SK-N-SH (cell line): ENCODE data around the gene TNFRSF14. TPM values are rescaled to one million over a fixed set of nuclear protein-coding genes. Genes with fewer than 3 reads are reported as not detected.
A peak's percentile ranks its signal among the peaks of the same experiment; 100 is the strongest.

Source experiments
- CTCF ChIA-PET: fragments of 300-600, 350-600 bp; formaldehyde crosslinking; extraction: SDS; loops from one replicate; lab custom pipeline; 2021; lab: Yijun Ruan, JAX
- POLR2A ChIA-PET: fragments of 350-600 bp; sonication (Branson Sonifier 250); formaldehyde crosslinking; extraction: SDS; loops from one replicate; lab custom pipeline; 2020; ENCODE audit warnings: antibody characterized with exemption, inconsistent platforms; lab: Yijun Ruan, JAX
- DNase-seq: peaks from one replicate; pipeline ENCODE4 v3.0.0; 2012
- H2AFZ ChIP-seq: fragments of 200-600 bp; sonication (generic); 2 replicates; pipeline ENCODE4 v1.8.1; 2016; ENCODE audit warnings: antibody characterized with exemption, mild to moderate bottlenecking, low read depth
- H3F3A ChIP-seq: fragments of 200-600 bp; sonication (generic); replicated peaks from 2 replicates; pipeline ENCODE3; 2016; ENCODE audit warnings: antibody characterized with exemption, mild to moderate bottlenecking; ENCODE audit not compliant: insufficient read depth
- H3K27ac ChIP-seq, 2 experiments: fragments of 200-500 bp in 1 of 2; fragments of 200-600 bp in 1 of 2; sonication (Bioruptor generic) in 1 of 2; sonication (generic), shearing (Covaris generic) in 1 of 2; 2 replicates each; pipeline versions ENCODE4 v1.5.1 to v1.6.1; 2014 to 2016; ENCODE audit warnings: low read depth in 2 of 2, inconsistent platforms in 1 of 2, low read length in 1 of 2, mild to moderate bottlenecking in 1 of 2, mixed read lengths in 1 of 2
- H3K27me3 ChIP-seq: fragments of 200-600 bp; sonication (generic), shearing (Covaris generic); 2 replicates; pipeline ENCODE4 v1.6.1; 2016; ENCODE audit warnings: mixed run types; ENCODE audit not compliant: insufficient read depth
- H3K36me3 ChIP-seq, 2 experiments: fragments of 200-500 bp in 1 of 2; fragments of 200-600 bp in 1 of 2; sonication (Bioruptor generic) in 1 of 2; sonication (generic) in 1 of 2; replicated peaks in 1 of 2; 2 replicates each; pipeline versions ENCODE3 to v1.5.1; 2014 to 2016; ENCODE audit warnings: low read length in 1 of 2, mild to moderate bottlenecking in 1 of 2; ENCODE audit not compliant: insufficient read depth in 2 of 2, control insufficient read depth in 1 of 2
- H3K4me1 ChIP-seq, 2 experiments: fragments of 200-500 bp in 1 of 2; fragments of 200-600 bp in 1 of 2; sonication (Bioruptor generic) in 1 of 2; sonication (generic), shearing (Covaris generic) in 1 of 2; 2 replicates each; pipeline versions ENCODE4 v1.5.1 to v1.6.1; 2014 to 2016; ENCODE audit warnings: low read depth in 1 of 2, low read length in 1 of 2, mixed run types in 1 of 2; ENCODE audit not compliant: insufficient read depth in 2 of 2, control insufficient read depth in 1 of 2
- H3K4me2 ChIP-seq: fragments of 200-600 bp; sonication (generic), shearing (Covaris generic); 2 replicates; pipeline ENCODE4 v1.6.1; 2017; ENCODE audit warnings: mixed run types
- H3K4me3 ChIP-seq, 2 experiments: fragments of 200-500 bp in 1 of 2; fragments of 200-600 bp in 1 of 2; sonication (Bioruptor generic) in 1 of 2; sonication (generic), shearing (Covaris generic) in 1 of 2; 2 replicates each; pipeline versions ENCODE4 v1.5.1 to v1.8.1; 2014 to 2016; ENCODE audit warnings: low read depth in 2 of 2, inconsistent platforms in 1 of 2, low read length in 1 of 2, mild to moderate bottlenecking in 1 of 2, mixed read lengths in 1 of 2, moderate library complexity in 1 of 2
- H3K79me2 ChIP-seq: fragments of 200-600 bp; sonication (generic); 2 replicates; pipeline ENCODE4 v1.8.1; 2017; ENCODE audit warnings: mild to moderate bottlenecking; ENCODE audit not compliant: insufficient read depth
- H3K9ac ChIP-seq: fragments of 200-600 bp; sonication (generic); 2 replicates; pipeline ENCODE4 v1.6.1; 2017; ENCODE audit warnings: mixed run types
- H3K9me2 ChIP-seq: fragments of 200-600 bp; sonication (generic); 2 replicates; pipeline ENCODE4 v1.6.1; 2017; ENCODE audit warnings: mixed run types
- H3K9me3 ChIP-seq: fragments of 200-600 bp; sonication (generic); 2 replicates; pipeline ENCODE4 v1.6.1; 2017; ENCODE audit warnings: mixed run types, mild to moderate bottlenecking, moderate library complexity
- H4K20me1 ChIP-seq: fragments of 200-600 bp; sonication (generic); 2 replicates; pipeline ENCODE4 v1.6.1; 2017; ENCODE audit warnings: mild to moderate bottlenecking, mixed run types; ENCODE audit not compliant: insufficient read depth
- CTCF ChIP-seq: fragments of 200-600 bp; sonication (generic); IDR thresholded peaks from 2 replicates; pipeline ENCODE4 v1.6.1; 2017; ENCODE audit warnings: antibody characterized with exemption, mild to moderate bottlenecking, moderate library complexity
- ELF1 ChIP-seq: IDR thresholded peaks from 2 replicates; pipeline ENCODE4 v1.4.0; 2012
- EP300 ChIP-seq, 2 experiments: IDR thresholded peaks; 2 replicates each; pipeline versions ENCODE4 v1.4.0 to v1.6.1; 2012; ENCODE audit warnings: borderline replicate concordance in 1 of 2, low read depth in 1 of 2, low read length in 1 of 2
- GABPA ChIP-seq: IDR thresholded peaks from 2 replicates; pipeline ENCODE4 v1.4.0; 2012; ENCODE audit warnings: low read depth, mild to moderate bottlenecking
- GATA2 ChIP-seq: sonication (generic); formaldehyde crosslinking; IDR thresholded peaks from 2 replicates; pipeline ENCODE4 v1.5.0; 2020; ENCODE audit warnings: mild to moderate bottlenecking, missing genetic modification reagents
- JUND ChIP-seq: IDR thresholded peaks from 2 replicates; pipeline ENCODE4 v1.4.0; 2012
- MAX ChIP-seq: IDR thresholded peaks from 2 replicates; pipeline ENCODE4 v1.4.0; 2012; ENCODE audit warnings: low read depth
- MXI1 ChIP-seq: IDR thresholded peaks from 2 replicates; pipeline ENCODE4 v1.6.1; 2012; ENCODE audit warnings: mild to moderate bottlenecking, low read depth, low read length, improper control_type of control experiment
- NRF1 ChIP-seq: IDR thresholded peaks from 2 replicates; pipeline ENCODE4 v1.6.1; 2012; ENCODE audit warnings: low read depth, mild to moderate bottlenecking, low read length
- PBX3 ChIP-seq: IDR thresholded peaks from 2 replicates; pipeline ENCODE4; 2012
- RCOR1 ChIP-seq: fragments of 150-350 bp; IDR thresholded peaks from 2 replicates; pipeline ENCODE4 v1.6.1; 2017; ENCODE audit warnings: antibody characterized with exemption, low read length
- RXRA ChIP-seq: IDR thresholded peaks from 2 replicates; pipeline ENCODE4 v1.4.0; 2012; ENCODE audit warnings: low read depth, mild to moderate bottlenecking, borderline replicate concordance
- SIN3A ChIP-seq: IDR thresholded peaks from 2 replicates; pipeline ENCODE4 v1.6.1; 2012; ENCODE audit warnings: low read depth, mild to moderate bottlenecking, low read length, moderate library complexity, borderline replicate concordance
- TEAD4 ChIP-seq: IDR thresholded peaks from 2 replicates; pipeline ENCODE4 v1.4.0; 2012; ENCODE audit warnings: mild to moderate bottlenecking, borderline replicate concordance; ENCODE audit not compliant: insufficient read depth
- USF2 ChIP-seq: fragments of 150-350 bp; IDR thresholded peaks from 2 replicates; pipeline ENCODE4 v1.6.1; 2017; ENCODE audit warnings: antibody characterized with exemption, low read length, low read depth, borderline replicate concordance
- YY1 ChIP-seq: IDR thresholded peaks from 2 replicates; pipeline ENCODE4 v1.4.0; 2012; ENCODE audit warnings: low read depth, mild to moderate bottlenecking
- WGBS: methylation state at CpG from one replicate; pipeline ENCODE4 v1.1.6; 2017; ENCODE audit warnings: low lambda C conversion rate; 5-methylcytosine and 5-hydroxymethylcytosine counted together
- polyA plus RNA-seq, 3 experiments: library from polyadenylated mRNA; depleted of rRNA; stranded (reverse); fragments of >200 nt; gene quantifications; 2 replicates each; pipeline ENCODE4 v1.2.3, GENCODE V29; 2012

Gene TNFRSF14
- polyA plus RNA-seq, 1 of the 3 experiments (the other 2 are of a cell fraction) = 0.28 TPM

GRCh38 chr1:2587071-2587859 lies 31.1 kb downstream of the TNFRSF14 start:
- H3K27ac ChIP-seq = peak overlapping the region in 1 of 2 experiments; percentile 91; a peak in 2 of 4 replicates
- TF ChIP-seq TEAD4 (no peak), CTCF (no peak), GATA2 (CRISPR knock-in tag) (no peak), EP300 (IDR thresholded peaks at IDR 0.05; ENCODE audit: borderline replicate concordance in 1 of 2, low read depth in 1 of 2, low read length in 1 of 2) (no peak), RCOR1 (no peak), JUND (no peak), NRF1 (0 out of 2 replicates have a peak, but pooled peaks have one; percentile 7), MXI1 (peak; percentile 40), ELF1 (no peak), MAX (0 out of 2 replicates have a peak, but pooled peaks have one; percentile 5), GABPA (no peak), RXRA (no peak)
- no peak overlapping the region for H2AFZ ChIP-seq
- 19% methylated on average over 13 of the region's 52 CpGs for WGBS
- H3F3A ChIP-seq = peaks cover 6% of the 10 kb centered on the region
- H3K36me3 ChIP-seq = peaks cover 0 to 5% of the 10 kb centered on the region in 2 experiments
- H3K4me3 ChIP-seq = peak overlapping the region; percentile 70 to 86
- H3K4me2 ChIP-seq = peak overlapping the region; percentile 96
- H3K9me3 ChIP-seq = no peaks in the 10 kb centered on the region
- peak; percentile 77 for DNase-seq
- ChIA-PET POLR2A (interaction anchor here (0.8 to 1.7 kb wide), 2 partner anchors 23 to 24 kb away, joined by 3 to 5 read pairs; no protein-coding TSS in a partner anchor), CTCF (interaction anchor here (0.9 to 3.0 kb wide), 5 partner anchors 39 to 392 kb away, joined by 3 to 13 read pairs (median 3); partner anchors contain the start of gene FAAP20)
- H3K9ac ChIP-seq = peak overlapping the region; percentile 66
- peaks cover 0 to 29% of the 10 kb centered on the region in 2 experiments; a peak in 1 of 4 replicates for H3K4me1 ChIP-seq
- H3K27me3 ChIP-seq = no peaks in the 10 kb centered on the region
- H3K79me2 ChIP-seq = peaks cover 6% of the 10 kb centered on the region; the same call in 1 of the 2 replicates
- no peaks in the 10 kb centered on the region for H4K20me1 ChIP-seq
- H3K9me2 ChIP-seq = no peaks in the 10 kb centered on the region

GRCh38 chr1:2587860-2588571 lies 31.8 kb downstream of the TNFRSF14 start:
- CTCF ChIA-PET = interaction anchor here (0.9 to 3.0 kb wide), 4 partner anchors 40 to 393 kb away, joined by 3 to 13 read pairs (median 3); partner anchors contain the start of gene FAAP20
- 90% methylated on average over 4 of the region's 19 CpGs for WGBS
- no peaks in the 10 kb centered on the region for H3K27me3 ChIP-seq
- H3K9me3 ChIP-seq = no peaks in the 10 kb centered on the region
- no peak overlapping the region; a peak in 1 of 4 replicates for H3K27ac ChIP-seq
- H3K4me2 ChIP-seq = peak overlapping the region; percentile 96
- H3K9me2 ChIP-seq = no peaks in the 10 kb centered on the region
- H3K9ac ChIP-seq = peak overlapping the region; percentile 66; the same call in 1 of the 2 replicates
- H3K79me2 ChIP-seq = peaks cover 6% of the 10 kb centered on the region; the same call in 1 of the 2 replicates
- DNase-seq = no peak
- POLR2A ChIA-PET = interaction anchor here (0.5 to 1.7 kb wide), 2 partner anchors 15 to 23 kb away, joined by 4 to 5 read pairs; no protein-coding TSS in a partner anchor
- TF ChIP-seq RXRA (no peak), SIN3A (no peak), YY1 (no peak), GATA2 (CRISPR knock-in tag) (no peak), EP300 (IDR thresholded peaks at IDR 0.05; ENCODE audit: borderline replicate concordance in 1 of 2, low read depth in 1 of 2, low read length in 1 of 2) (no peak), ELF1 (no peak), USF2 (no peak), PBX3 (no peak)
- H2AFZ ChIP-seq = no peak overlapping the region
- peaks cover 6% of the 10 kb centered on the region for H3F3A ChIP-seq
- H3K4me3 ChIP-seq = peak overlapping the region; percentile 70 to 86; a peak in 3 of 4 replicates
- H4K20me1 ChIP-seq = no peaks in the 10 kb centered on the region
- peaks cover 0 to 29% of the 10 kb centered on the region in 2 experiments; a peak in 1 of 4 replicates for H3K4me1 ChIP-seq
- H3K36me3 ChIP-seq = peaks cover 0 to 5% of the 10 kb centered on the region in 2 experiments
